Muscle layer of colon (tissue), 2 donors: Measurements from ENCODE around the gene IRF9.

Source experiments
- H3K27ac ChIP-seq: one replicate; pipeline ENCODE4 v1.7.0; 2013; ENCODE audit warnings: low read depth, mild to moderate bottlenecking, low read length, moderate library complexity
- H3K27me3 ChIP-seq, 2 donors: one replicate each; pipeline ENCODE4 v1.7.0; 2013; ENCODE audit warnings: low read length in 2 of 2, mild to moderate bottlenecking in 2 of 2; ENCODE audit not compliant: insufficient read depth in 2 of 2, control insufficient read depth in 1 of 2
- H3K36me3 ChIP-seq: one replicate; pipeline ENCODE4 v1.7.0; 2013; ENCODE audit warnings: mild to moderate bottlenecking, low read length; ENCODE audit not compliant: insufficient read depth
- H3K4me1 ChIP-seq: one replicate; pipeline ENCODE4 v1.7.0; 2013; ENCODE audit warnings: mild to moderate bottlenecking, low read length; ENCODE audit not compliant: insufficient read depth
- H3K4me3 ChIP-seq, 2 donors: one replicate each; pipeline ENCODE4 v1.7.0; 2013; ENCODE audit warnings: low read length in 2 of 2, low read depth in 1 of 2, mild to moderate bottlenecking in 1 of 2, moderate library complexity in 1 of 2
- H3K9ac ChIP-seq: one replicate; pipeline ENCODE4 v1.7.0; 2013; ENCODE audit warnings: low read length
- H3K9me3 ChIP-seq: one replicate; pipeline ENCODE4 v1.7.0; 2013; ENCODE audit warnings: mild to moderate bottlenecking, low read length
- donor health status: abdominal sarcoma.
- donor health status: Adenocarcinoma of cecum.

Gene IRF9

DNA sequence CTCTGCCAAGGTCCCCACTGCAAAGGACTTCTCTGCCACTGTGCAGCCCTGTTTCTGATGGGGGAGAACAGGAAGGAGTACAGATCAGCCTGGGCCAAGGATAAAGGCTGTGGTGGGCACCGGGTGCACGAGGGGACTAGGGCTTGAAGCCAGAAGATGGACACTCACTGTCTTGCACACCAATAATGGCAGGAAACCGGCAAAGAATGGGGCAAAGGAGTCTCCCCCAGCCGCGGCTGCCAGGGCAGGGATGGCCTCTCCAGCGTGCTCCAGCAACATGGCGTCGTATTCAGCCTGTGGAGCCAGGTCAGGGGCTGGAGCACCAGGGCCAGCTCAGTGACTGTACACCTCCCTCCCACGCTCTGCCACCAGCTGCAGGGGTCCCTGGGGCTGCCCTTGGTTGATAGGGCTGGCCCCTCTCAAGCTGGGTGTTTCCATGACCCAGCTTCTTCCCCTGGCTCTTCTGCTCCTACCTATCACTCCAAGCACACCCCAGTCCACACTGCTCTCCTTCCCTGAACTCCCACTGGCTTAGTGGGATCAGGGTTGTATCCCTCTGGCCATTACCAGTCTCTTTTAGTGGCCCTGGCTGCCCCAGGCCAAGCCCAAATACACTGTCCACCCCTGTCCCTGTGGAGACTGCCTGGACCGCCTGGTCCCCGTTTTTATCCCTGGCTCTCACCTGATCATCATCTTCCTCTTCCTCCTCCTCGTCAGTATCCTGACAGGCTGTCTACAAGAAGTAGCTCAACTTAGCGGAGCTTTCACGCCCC lies 21.2 kb downstream of the IRF9 start:
- Histone ChIP-seq H3K27me3 (no peaks in the 10 kb centered on the region), H3K9me3 (no peaks in the 10 kb centered on the region), H3K9ac (no peak overlapping the region), H3K27ac (no peak overlapping the region), H3K4me1 (peaks cover 16% of the 10 kb centered on the region), H3K36me3 (peaks cover 79% of the 10 kb centered on the region), H3K4me3 (no peak overlapping the region)

DNA sequence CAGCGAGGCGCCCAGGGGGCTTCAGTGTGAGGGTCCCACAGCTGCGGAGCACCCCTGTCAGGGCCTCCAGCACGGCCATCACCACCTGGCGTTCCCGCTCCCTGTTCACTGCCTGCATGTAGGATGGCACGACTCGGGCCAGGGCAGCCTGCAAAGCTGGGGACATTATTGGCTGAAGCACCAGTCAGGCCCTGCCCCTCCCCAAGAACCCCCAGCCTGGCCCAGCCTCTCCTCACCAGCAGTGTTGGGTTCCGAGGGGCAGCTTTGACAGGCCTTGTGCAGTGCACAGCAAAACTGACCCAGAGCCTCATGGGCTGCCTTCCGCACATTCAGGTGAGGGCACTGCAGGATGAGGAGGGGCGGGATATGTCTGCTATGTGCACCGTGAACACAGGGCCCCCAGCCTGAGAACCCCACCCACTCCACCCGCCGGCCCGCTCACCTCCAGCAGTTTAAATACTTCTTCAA lies 22.0 kb downstream of the IRF9 start:
- Histone ChIP-seq H3K9ac (no peak overlapping the region), H3K9me3 (no peaks in the 10 kb centered on the region), H3K4me1 (peaks cover 23% of the 10 kb centered on the region), H3K27ac (no peak overlapping the region), H3K4me3 (no peak overlapping the region), H3K36me3 (peaks cover 73% of the 10 kb centered on the region), H3K27me3 (no peaks in the 10 kb centered on the region)

DNA sequence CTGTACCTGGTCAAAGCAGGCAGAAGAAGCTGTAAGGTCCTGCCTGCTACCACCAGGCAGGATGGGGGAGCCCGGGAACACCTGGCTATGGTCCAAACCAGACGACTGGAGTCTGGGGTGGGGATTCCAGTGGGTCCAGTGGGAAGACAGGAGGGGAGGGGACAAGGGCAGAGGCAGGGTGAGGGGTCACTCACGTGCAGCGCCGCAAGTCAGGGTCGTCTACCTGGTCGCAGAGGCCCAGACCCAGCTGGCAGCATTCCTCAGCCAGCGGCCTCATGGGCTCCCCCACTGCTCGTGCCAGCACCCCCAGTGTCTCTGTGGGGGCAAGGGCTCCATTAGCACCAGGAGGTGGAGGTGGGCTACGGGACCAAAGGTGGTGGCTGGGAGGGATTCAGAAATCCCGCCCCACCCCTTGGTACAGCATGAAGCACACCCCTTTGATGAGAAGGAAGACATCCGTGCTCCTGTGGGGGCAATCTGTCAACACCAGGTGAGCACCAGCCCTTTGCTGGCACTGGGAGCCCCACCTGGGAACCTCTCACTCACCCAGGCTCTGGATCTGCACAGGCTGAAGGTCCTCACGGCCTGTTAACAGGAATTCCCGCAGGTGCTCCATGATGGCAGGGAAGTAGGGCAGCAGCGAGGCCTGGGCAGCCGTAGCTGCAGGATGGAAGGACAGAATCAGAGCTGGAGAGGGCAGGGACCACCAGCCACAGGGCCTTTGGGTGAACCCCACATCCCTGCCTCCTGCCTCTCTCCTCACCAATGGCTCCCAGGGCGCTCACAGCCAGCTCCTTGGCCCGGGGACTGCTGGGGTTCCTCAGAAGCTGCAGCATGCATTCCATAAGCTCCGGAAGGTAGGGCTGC lies 23.3 kb downstream of the IRF9 start:
- peaks cover 23% of the 10 kb centered on the region for H3K4me1 ChIP-seq
- H3K27me3 ChIP-seq, result no peaks in the 10 kb centered on the region
- no peaks in the 10 kb centered on the region for H3K9me3 ChIP-seq
- H3K9ac ChIP-seq, result no peak overlapping the region
- H3K4me3 ChIP-seq, result no peak overlapping the region
- no peak overlapping the region for H3K27ac ChIP-seq
- H3K36me3 ChIP-seq, result peaks cover 62% of the 10 kb centered on the region

DNA sequence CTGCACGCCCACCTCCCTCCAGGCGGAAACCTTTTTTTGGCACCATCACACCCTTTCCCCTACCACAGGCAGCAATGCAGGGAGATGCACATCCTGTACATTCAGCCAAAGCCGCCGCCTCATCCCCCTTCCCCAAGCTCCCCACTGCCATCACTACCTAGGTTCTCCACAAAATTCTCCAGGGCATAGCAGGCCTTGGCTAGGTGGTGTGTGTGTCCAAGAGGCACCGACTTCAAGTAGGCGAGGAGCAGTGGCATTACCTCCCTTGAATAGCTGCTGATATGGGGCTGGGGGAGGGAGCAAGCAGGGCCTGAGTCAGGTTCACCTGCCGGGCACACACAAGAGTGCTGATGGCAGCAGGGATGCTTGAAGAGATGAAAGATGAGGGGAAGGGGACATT lies 24.0 kb downstream of the IRF9 start:
- no peak overlapping the region for H3K27ac ChIP-seq

DNA sequence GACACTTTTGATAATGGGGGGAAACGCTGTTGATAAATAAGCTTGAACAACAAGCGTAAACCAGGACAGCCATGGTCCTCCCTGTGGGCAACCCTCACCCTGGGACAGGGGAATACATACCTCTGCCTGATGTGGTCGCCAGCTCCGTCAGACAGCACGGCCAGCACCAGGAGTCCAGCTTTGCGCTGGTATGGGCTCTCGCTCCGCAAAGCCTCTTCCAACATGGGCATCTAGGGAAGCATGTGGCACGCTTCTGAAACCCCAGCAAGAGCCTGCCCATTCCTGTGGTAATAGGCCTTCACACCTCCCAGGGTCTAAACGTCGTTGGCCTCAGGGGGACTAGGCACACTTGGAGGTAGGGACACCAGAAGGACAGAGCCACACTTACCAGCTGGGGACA lies 24.7 kb downstream of the IRF9 start:
- H3K27me3 ChIP-seq, result no peaks in the 10 kb centered on the region
- H3K4me3 ChIP-seq, result no peak overlapping the region
- peaks cover 14% of the 10 kb centered on the region for H3K4me1 ChIP-seq
- no peak overlapping the region for H3K27ac ChIP-seq
- H3K9me3 ChIP-seq, result no peaks in the 10 kb centered on the region
- H3K9ac ChIP-seq, result no peak overlapping the region
- H3K36me3 ChIP-seq, result peaks cover 58% of the 10 kb centered on the region

More for the DNA sequence above, 24.0 kb downstream of the IRF9 start:
- no peaks in the 10 kb centered on the region for H3K27me3 ChIP-seq
- no peak overlapping the region for H3K4me3 ChIP-seq
- H3K36me3 ChIP-seq, result peaks cover 58% of the 10 kb centered on the region
- H3K9me3 ChIP-seq, result no peaks in the 10 kb centered on the region
- no peak overlapping the region for H3K9ac ChIP-seq
- peaks cover 21% of the 10 kb centered on the region for H3K4me1 ChIP-seq

DNA sequence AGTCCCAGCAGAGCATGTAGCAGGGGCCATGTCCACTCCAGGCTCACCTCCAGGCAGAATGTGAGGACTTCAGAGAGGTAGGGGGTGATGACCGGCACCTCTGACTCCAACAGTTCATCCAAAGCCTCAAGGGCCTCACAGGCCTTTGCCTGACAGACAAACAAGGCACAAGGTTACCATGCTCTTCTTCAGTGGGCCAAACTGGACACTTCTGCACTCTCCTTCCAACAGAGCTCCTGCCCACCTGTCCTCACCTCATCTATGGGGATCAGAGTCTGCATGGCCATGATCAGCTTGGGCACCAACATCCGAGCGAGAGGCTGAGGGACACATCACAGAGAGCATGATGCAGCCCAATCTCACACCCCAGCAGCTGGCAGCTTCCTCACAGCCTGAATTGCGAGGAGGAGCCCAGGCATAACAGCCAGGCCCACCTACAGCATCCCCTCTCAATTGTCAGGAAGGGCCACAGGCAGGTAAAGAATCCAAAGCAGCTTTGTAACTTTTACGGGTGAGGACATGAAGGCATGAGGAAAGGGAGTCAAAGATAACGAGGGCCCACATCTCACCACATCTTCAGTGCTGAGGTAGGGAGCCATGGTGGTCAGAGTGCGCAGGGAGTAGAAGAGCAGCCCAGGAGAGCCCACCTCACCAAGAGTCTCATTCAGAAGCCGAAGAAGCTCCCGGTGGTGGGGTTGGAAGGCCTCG lies 25.9 kb downstream of the IRF9 start:
- Histone ChIP-seq H3K9me3 (no peaks in the 10 kb centered on the region), H3K4me3 (peak overlapping the region in 1 of 2 donors; percentile 47), H3K4me1 (peaks cover 12% of the 10 kb centered on the region), H3K9ac (no peak overlapping the region), H3K27ac (no peak overlapping the region), H3K36me3 (peaks cover 51% of the 10 kb centered on the region), H3K27me3 (no peaks in the 10 kb centered on the region)

DNA sequence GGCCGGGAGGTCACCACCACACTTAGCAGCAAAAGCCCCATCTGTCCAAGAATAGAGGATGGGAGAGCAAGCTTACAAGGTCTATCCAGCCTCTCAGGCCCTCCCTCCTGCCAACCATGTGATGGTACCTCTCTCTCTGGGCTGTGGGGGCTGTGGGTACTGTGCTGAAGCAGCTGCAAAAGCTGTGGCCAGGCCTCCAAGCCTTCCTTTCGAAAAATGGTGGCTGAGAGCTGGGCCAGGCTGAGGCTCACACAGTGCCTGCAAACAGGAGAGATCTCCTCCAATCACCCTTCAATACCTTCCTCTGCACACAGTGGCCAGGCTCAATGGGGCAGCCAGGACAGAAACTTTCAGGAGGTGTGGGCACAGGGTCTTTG lies 26.5 kb downstream of the IRF9 start:
- Histone ChIP-seq H3K9me3 (no peaks in the 10 kb centered on the region), H3K9ac (peak overlapping the region; percentile 37), H3K4me3 (peak overlapping the region in 1 of 2 donors; percentile 47), H3K4me1 (peaks cover 12% of the 10 kb centered on the region), H3K27me3 (no peaks in the 10 kb centered on the region), H3K36me3 (peaks cover 51% of the 10 kb centered on the region), H3K27ac (no peak overlapping the region)

DNA sequence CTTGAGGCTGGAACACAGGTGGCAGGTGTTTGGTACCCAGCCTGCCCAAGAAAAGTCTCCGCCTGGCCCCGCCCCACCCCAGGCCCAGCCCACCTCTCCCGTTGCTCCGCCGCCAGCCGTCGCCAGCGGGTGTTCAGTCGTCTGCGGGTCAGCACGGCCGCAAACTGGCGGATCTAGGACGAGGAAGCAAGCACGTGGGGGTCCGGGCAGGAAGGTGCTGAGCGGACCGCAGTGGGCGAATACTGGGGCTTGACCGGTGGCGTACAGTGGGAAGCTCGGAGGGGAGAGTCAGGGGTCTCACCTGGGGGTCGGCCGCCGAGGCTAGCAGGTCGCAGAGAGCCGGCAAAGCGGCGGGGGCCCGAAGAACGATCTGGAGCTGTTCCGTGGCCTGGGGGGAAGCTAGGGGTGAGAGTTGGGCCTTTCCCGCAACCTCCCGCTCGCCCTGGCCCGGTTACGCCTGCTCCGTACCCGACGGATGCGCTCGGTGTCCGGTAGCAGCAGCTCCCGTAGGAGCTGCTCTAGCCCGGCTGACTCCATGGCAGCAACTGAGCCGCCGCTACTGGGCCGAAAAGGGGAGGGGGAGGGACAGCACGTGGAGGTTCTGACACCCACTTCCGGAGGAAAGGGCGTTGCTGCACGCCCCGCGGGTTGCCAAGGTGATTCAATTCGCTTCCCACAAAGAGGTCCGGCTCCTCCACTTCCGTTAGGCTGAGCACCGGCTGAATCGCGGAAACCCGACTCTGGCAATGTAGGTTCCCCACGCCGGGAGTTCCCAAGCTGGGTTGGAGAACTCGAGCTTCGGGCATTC lies 27.4 kb downstream of the IRF9 start, which contains the start of gene IPO4:
IPO4 (minus strand) TSS at position 566 of the 808 bp plus-strand sequence; CDS start at position 537, 29 bp downstream.
- H3K9me3 ChIP-seq, result no peaks in the 10 kb centered on the region
- peaks cover 50% of the 10 kb centered on the region for H3K36me3 ChIP-seq
- peak within 1 kb of the TSS; percentile 47 to 55 for H3K4me3 ChIP-seq
- peaks cover 12% of the 10 kb centered on the region for H3K4me1 ChIP-seq
- H3K9ac ChIP-seq, result peak within 1 kb of the TSS; percentile 37
- H3K27me3 ChIP-seq, result no peaks in the 10 kb centered on the region
- peak within 1 kb of the TSS; percentile 74 for H3K27ac ChIP-seq

DNA sequence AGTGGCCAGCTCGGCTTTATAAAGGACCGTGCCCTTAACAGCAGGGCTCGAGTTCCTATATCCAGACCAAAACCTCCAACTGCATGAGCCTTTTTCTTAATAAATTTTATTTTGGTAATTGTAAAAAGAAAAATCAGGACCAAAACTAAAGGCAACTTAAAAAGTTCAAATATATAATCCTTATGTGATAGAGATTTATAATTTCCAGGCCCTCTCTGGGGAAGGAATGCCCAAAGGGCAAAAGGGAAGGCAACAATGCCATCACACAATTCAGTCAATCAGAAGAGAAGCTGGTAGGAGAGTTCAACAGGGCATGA lies 28.0 kb downstream of the IRF9 start:
- H3K9me3 ChIP-seq, result no peaks in the 10 kb centered on the region
- peak overlapping the region; percentile 4 for H3K27ac ChIP-seq
- H3K36me3 ChIP-seq, result peaks cover 46% of the 10 kb centered on the region
- no peaks in the 10 kb centered on the region for H3K27me3 ChIP-seq
- peaks cover 13% of the 10 kb centered on the region for H3K4me1 ChIP-seq
- H3K9ac ChIP-seq, result no peak overlapping the region
- H3K4me3 ChIP-seq, result no peak overlapping the region

DNA sequence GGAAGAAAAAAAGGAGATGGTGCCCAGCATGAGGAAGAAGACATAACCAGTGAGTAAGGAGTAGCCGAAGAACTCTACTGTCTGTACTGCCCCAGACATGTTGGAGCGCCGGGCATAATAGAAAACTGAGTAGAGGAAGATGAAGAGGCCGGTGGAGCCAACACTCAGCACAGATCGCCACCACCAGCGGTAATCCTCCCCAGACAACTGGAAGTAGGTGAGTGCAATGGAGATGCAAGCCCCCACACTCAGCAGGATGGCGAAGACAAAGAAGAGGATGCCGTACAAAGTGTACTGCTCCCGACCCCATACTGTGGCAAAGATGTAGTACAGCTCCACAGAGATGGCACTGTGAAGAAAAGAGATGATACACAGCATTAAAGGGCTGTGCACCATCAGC lies 28.4 kb downstream of the IRF9 start:
- Histone ChIP-seq H3K4me1 (peaks cover 18% of the 10 kb centered on the region), H3K4me3 (no peak overlapping the region), H3K36me3 (peaks cover 41% of the 10 kb centered on the region), H3K9ac (no peak overlapping the region), H3K9me3 (no peaks in the 10 kb centered on the region), H3K27me3 (no peaks in the 10 kb centered on the region), H3K27ac (no peak overlapping the region)
